Measurements from ENCODE around the gene ADAMTS12.

The ADAMTS12 gene

GRCh38 chr5:33479311-33479710 lies 412.5 kb downstream of the ADAMTS12 start:
- no peak for DNase-seq (ENCODE audit: low read depth)

DNA sequence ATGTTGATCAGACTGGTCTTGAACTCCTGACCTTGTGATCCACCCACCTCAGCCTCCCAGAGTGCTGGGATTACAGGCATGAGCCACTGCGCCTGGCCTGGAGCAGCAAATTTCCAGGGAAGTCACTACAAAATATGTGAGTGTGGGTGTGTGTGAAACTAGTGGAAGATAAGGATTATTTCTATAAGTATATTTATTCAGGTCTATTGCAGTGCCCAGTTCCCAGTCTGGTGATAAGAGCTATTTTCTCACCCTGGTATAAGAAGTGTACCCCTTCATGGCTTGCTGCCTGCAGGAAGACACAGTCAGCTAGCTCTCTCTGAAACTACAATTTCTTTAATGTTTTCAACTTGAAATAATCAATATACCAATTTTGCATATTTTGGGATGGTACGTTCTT lies 414.0 kb downstream of the ADAMTS12 start:
- DNase-seq (ENCODE audit: low read depth): no peak

GRCh38 chr5:33476992-33477391 lies 414.8 kb downstream of the ADAMTS12 start:
- no peak for DNase-seq (ENCODE audit: low read depth)

- no peak for DNase-seq (ENCODE audit: low read depth)
Observed at GRCh38 chr5:33475706-33476105, 416.1 kb downstream of the ADAMTS12 start.

GRCh38 chr5:33474931-33475499 lies 416.8 kb downstream of the ADAMTS12 start:
- no peak for DNase-seq (ENCODE audit: low read depth)

DNA sequence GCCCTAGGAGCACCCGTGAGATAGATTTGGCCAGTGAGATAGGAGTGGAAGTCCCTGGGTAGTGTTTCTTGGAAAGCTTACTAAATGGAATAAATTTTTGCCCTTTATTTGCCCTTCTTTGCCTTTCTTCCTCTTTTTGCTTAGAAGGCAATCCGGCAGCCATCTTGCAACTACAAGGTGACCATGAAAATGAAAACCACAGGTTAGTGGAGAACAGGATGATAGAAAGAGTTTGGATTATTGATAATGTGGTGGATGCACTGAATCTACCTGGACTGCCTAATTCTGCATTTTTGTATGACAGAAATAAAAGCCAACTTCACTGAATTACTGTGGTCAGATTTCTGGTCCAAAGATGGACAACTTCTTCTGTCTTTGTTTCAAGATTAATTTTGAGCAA lies 417.8 kb downstream of the ADAMTS12 start:
- no peak for DNase-seq (ENCODE audit: low read depth)

Measured in stimulated activated CD8-positive, alpha-beta memory T cell treated with anti-CD3 and anti-CD28 coated beads, Interleukin-15, amount 100 ng/mL, for 24 hours (primary cell).